Measurements from ENCODE around the gene SERPINB8.

Gene SERPINB8

DNA sequence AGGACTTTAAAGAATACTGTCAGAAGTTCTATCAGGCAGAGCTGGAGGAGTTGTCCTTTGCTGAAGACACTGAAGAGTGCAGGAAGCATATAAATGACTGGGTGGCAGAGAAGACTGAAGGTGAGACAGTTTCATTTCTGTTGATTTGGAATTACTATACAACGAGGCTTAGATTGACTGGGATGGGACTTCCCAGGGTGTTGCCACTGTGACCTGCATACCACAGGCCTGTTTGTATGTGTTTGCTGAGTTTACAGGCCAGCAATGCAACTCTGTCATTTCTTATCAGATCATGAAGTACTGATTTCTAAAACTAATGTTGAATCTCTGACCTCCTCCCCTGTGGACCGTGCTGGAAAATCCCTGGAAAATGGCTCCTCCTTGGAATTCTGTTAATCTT is 11.8 kb downstream of the SERPINB8 start:
- TF ChIP-seq ZBTB7A (IDR thresholded peaks at IDR 0.05; ENCODE audit: low read depth) = no peak
- no peak for TF ChIP-seq NFIC (IDR thresholded peaks at IDR 0.05)
- TF ChIP-seq, protein P1, sequence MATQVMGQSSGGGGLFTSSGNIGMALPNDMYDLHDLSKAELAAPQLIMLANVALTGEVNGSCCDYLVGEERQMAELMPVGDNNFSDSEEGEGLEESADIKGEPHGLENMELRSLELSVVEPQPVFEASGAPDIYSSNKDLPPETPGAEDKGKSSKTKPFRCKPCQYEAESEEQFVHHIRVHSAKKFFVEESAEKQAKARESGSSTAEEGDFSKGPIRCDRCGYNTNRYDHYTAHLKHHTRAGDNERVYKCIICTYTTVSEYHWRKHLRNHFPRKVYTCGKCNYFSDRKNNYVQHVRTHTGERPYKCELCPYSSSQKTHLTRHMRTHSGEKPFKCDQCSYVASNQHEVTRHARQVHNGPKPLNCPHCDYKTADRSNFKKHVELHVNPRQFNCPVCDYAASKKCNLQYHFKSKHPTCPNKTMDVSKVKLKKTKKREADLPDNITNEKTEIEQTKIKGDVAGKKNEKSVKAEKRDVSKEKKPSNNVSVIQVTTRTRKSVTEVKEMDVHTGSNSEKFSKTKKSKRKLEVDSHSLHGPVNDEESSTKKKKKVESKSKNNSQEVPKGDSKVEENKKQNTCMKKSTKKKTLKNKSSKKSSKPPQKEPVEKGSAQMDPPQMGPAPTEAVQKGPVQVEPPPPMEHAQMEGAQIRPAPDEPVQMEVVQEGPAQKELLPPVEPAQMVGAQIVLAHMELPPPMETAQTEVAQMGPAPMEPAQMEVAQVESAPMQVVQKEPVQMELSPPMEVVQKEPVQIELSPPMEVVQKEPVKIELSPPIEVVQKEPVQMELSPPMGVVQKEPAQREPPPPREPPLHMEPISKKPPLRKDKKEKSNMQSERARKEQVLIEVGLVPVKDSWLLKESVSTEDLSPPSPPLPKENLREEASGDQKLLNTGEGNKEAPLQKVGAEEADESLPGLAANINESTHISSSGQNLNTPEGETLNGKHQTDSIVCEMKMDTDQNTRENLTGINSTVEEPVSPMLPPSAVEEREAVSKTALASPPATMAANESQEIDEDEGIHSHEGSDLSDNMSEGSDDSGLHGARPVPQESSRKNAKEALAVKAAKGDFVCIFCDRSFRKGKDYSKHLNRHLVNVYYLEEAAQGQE (IDR thresholded peaks at IDR 0.05; ENCODE audit: low read depth) = no peak
- TF ChIP-seq CREB1 (IDR thresholded peaks at IDR 0.05; ENCODE audit: low read depth) = no peak

DNA sequence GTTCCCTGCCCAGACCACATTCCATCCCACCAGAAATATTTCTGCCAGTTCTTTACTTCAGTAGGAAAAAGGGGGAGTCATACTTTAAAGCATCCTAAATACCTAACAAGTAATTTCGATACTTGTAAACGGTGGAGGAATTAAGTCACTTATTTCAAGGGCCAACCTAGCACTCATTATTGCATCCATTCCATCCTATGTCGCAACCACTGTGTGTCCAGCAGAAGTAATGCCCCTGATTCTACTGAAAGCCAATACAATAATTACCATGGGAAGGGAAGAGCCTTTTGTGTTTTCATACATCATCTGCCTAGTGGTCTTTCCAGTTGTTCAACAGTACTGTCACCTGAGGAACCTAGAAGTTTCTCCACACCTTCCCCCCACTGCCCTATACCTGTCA is 12.5 kb downstream of the SERPINB8 start:
- TF ChIP-seq, protein P2, sequence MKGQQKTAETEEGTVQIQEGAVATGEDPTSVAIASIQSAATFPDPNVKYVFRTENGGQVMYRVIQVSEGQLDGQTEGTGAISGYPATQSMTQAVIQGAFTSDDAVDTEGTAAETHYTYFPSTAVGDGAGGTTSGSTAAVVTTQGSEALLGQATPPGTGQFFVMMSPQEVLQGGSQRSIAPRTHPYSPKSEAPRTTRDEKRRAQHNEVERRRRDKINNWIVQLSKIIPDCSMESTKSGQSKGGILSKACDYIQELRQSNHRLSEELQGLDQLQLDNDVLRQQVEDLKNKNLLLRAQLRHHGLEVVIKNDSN (IDR thresholded peaks at IDR 0.05) = no peak
- TF ChIP-seq CEBPB (IDR thresholded peaks at IDR 0.05) = no peak
- no peak for TF ChIP-seq RAD21 (IDR thresholded peaks at IDR 0.05; ENCODE audit: low read depth)
- TF ChIP-seq TCF12 (IDR thresholded peaks at IDR 0.05; ENCODE audit: low read depth) = no peak
- no peak for TF ChIP-seq CREB1 (IDR thresholded peaks at IDR 0.05; ENCODE audit: low read depth)
- TF ChIP-seq YY1 (IDR thresholded peaks at IDR 0.05; ENCODE audit: low read depth) = no peak
- no peak for TF ChIP-seq EP300 (IDR thresholded peaks at IDR 0.05; ENCODE audit: borderline replicate concordance)
- TF ChIP-seq EGR1 (IDR thresholded peaks at IDR 0.05) = no peak
- TF ChIP-seq TAF1 (IDR thresholded peaks at IDR 0.05; ENCODE audit: low read depth) = no peak
- no peak for TF ChIP-seq FOXM1 (IDR thresholded peaks at IDR 0.05; ENCODE audit: borderline replicate concordance, low read depth)
- TF ChIP-seq, protein P1 (IDR thresholded peaks at IDR 0.05; ENCODE audit: low read depth) = no peak
- TF ChIP-seq, protein P3, sequence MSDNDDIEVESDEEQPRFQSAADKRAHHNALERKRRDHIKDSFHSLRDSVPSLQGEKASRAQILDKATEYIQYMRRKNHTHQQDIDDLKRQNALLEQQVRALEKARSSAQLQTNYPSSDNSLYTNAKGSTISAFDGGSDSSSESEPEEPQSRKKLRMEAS (IDR thresholded peaks at IDR 0.05) = no peak
- TF ChIP-seq TEAD4 (IDR thresholded peaks at IDR 0.05) = no peak

DNA sequence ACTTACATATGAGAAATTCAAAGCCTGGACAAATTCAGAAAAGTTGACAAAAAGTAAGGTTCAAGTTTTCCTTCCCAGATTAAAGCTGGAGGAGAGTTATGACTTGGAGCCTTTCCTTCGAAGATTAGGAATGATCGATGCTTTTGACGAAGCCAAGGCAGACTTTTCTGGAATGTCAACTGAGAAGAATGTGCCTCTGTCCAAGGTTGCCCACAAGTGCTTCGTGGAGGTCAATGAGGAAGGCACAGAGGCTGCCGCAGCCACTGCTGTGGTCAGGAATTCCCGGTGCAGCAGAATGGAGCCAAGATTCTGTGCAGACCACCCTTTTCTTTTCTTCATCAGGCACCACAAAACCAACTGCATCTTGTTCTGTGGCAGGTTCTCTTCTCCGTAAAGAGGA is 17.0 kb downstream of the SERPINB8 start:
- TF ChIP-seq, protein P3 (IDR thresholded peaks at IDR 0.05) = no peak
- no peak for TF ChIP-seq TEAD4 (IDR thresholded peaks at IDR 0.05)
- TF ChIP-seq, protein P1 (IDR thresholded peaks at IDR 0.05; ENCODE audit: low read depth) = peak; percentile 51
- no peak for TF ChIP-seq TAF1 (IDR thresholded peaks at IDR 0.05; ENCODE audit: low read depth)
- no peak for TF ChIP-seq YY1 (IDR thresholded peaks at IDR 0.05; ENCODE audit: low read depth)
- TF ChIP-seq EGR1 (IDR thresholded peaks at IDR 0.05) = no peak

DNA sequence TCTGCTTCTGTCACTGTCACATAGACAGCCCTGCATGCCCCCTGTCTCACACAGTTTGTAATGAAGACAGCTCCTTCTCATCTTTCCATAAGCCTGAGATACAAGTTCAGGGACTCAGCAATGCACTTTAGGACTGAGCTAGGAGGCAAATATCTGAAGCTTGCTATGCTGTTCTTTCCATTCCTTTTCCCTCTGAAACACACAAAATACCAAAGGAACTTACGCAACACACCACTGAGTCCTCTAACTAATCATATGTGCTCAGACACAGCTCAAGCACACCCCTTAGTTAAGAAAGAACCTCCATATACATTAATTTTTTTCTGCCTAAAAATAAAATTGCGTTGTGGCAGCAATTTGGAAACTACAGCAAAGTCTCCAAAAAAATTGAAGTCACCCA is 17.9 kb downstream of the SERPINB8 start:
- TF ChIP-seq FOXM1 (IDR thresholded peaks at IDR 0.05; ENCODE audit: borderline replicate concordance, low read depth) (no peak), CEBPB (IDR thresholded peaks at IDR 0.05) (no peak), TEAD4 (IDR thresholded peaks at IDR 0.05) (no peak), CREB1 (IDR thresholded peaks at IDR 0.05; ENCODE audit: low read depth) (no peak), ZBTB7A (IDR thresholded peaks at IDR 0.05; ENCODE audit: low read depth) (no peak)

DNA sequence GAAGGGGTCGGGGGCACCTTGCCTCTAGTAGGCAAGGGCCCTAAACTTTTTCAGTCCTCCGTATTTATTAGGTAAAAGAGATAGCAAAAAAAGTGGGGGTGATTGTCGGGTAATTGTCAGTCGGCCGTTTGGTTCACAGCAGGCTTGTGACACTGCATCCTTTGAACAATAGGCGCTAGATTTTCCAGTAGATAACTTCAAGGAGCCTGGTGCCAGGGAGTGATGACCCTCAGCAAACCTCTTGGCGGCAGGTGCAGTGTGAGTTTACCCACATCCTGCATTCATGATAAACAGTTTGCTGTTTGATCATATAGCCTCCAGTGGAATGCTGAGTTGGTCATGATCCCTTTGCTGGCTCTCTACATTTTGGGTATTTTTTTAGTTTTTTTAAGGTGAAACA is 22.9 kb downstream of the SERPINB8 start:
- TF ChIP-seq, protein P3 (IDR thresholded peaks at IDR 0.05) = no peak
- TF ChIP-seq ZBTB7A (IDR thresholded peaks at IDR 0.05; ENCODE audit: low read depth) (no peak), CREB1 (IDR thresholded peaks at IDR 0.05; ENCODE audit: low read depth) (no peak), TCF12 (IDR thresholded peaks at IDR 0.05; ENCODE audit: low read depth) (no peak), RAD21 (IDR thresholded peaks at IDR 0.05; ENCODE audit: low read depth) (no peak), TEAD4 (IDR thresholded peaks at IDR 0.05) (no peak), TAF1 (IDR thresholded peaks at IDR 0.05; ENCODE audit: low read depth) (no peak), CEBPB (IDR thresholded peaks at IDR 0.05) (no peak), EGR1 (IDR thresholded peaks at IDR 0.05) (no peak), NFIC (IDR thresholded peaks at IDR 0.05) (no peak), EP300 (IDR thresholded peaks at IDR 0.05; ENCODE audit: borderline replicate concordance) (no peak), FOXM1 (IDR thresholded peaks at IDR 0.05; ENCODE audit: borderline replicate concordance, low read depth) (no peak), YY1 (IDR thresholded peaks at IDR 0.05; ENCODE audit: low read depth) (no peak)
- TF ChIP-seq, protein P2 (IDR thresholded peaks at IDR 0.05) = no peak
- TF ChIP-seq, protein P1 (IDR thresholded peaks at IDR 0.05; ENCODE audit: low read depth) = no peak
